Caco-2 (cell line): ENCODE data around the gene HSPA1B. TPM values are rescaled to one million over a fixed set of nuclear protein-coding genes. Genes with fewer than 3 reads are reported as not detected.
"Not testable (repeated sequence)": the region's sequence is repeated elsewhere in the genome, so short reads cannot be mapped to it uniquely, and the experiment has no call there.

ENCODE experiments used
- BruUV-seq: library from RNA; stranded (reverse); fragments of 400-500 nt; replicated peaks from 2 replicates; lab custom pipeline; 2021; lab: Mats Ljungman, UMichigan
- CTCF ChIA-PET: fragments of 300-600 bp; sonication (Branson Sonifier 250); formaldehyde crosslinking; loops from one replicate; lab custom pipeline; 2022; ENCODE audit warnings: antibody characterized with exemption; lab: Charles Lee
- POLR2A ChIA-PET: fragments of 300-600 bp; sonication (Branson Sonifier 250); formaldehyde crosslinking; loops from one replicate; lab custom pipeline; 2022; ENCODE audit warnings: antibody characterized with exemption; lab: Charles Lee
- DNase-seq, 2 experiments: peaks; one replicate each; pipeline versions ENCODE4 v3.0.0 to v3.0.0-alpha.2; 2020 to 2022
- H3K27me3 ChIP-seq: replicated peaks from 2 replicates; pipeline ENCODE4 v1.6.0; 2011; ENCODE audit warnings: low read length; ENCODE audit not compliant: control insufficient read depth, insufficient read depth
- H3K36me3 ChIP-seq: 2 replicates; pipeline ENCODE4 v1.5.1; 2011; ENCODE audit warnings: low read length; ENCODE audit not compliant: control insufficient read depth, insufficient read depth
- H3K4me1 ChIP-seq: fragments of 250-450 bp; sonication (Bioruptor Pico); 2 replicates; pipeline ENCODE4 v1.5.1; 2020; ENCODE audit warnings: mild to moderate bottlenecking
- H3K4me3 ChIP-seq: 2 replicates; pipeline ENCODE4 v1.5.1; 2011; ENCODE audit warnings: low read depth, mild to moderate bottlenecking, control low read depth, low read length
- H3K9me3 ChIP-seq: fragments of 250-450 bp; sonication (Bioruptor Pico); 2 replicates; pipeline ENCODE4 v1.5.1; 2020; ENCODE audit warnings: mild to moderate bottlenecking, moderate library complexity
- H3K27ac Mint-ChIP-seq: one replicate; pipeline ENCODE4 v1.8.0; 2022; ENCODE audit warnings: mixed read lengths; ENCODE audit not compliant: unreplicated experiment
- H3K27me3 Mint-ChIP-seq: one replicate; pipeline ENCODE4 v1.8.0; 2022; ENCODE audit warnings: mixed read lengths; ENCODE audit not compliant: insufficient read depth, unreplicated experiment
- H3K36me3 Mint-ChIP-seq: one replicate; pipeline ENCODE4 v1.8.0; 2022; ENCODE audit warnings: mild to moderate bottlenecking, mixed read lengths; ENCODE audit not compliant: insufficient read depth, unreplicated experiment
- H3K4me1 Mint-ChIP-seq: one replicate; pipeline ENCODE4 v1.8.0; 2022; ENCODE audit warnings: low read depth, mixed read lengths; ENCODE audit not compliant: unreplicated experiment
- H3K4me3 Mint-ChIP-seq: one replicate; pipeline ENCODE4 v1.8.0; 2022; ENCODE audit warnings: mild to moderate bottlenecking, moderate library complexity, mixed read lengths; ENCODE audit not compliant: unreplicated experiment
- H3K9me3 Mint-ChIP-seq: one replicate; pipeline ENCODE4 v1.8.0; 2022; ENCODE audit warnings: mixed read lengths; ENCODE audit not compliant: unreplicated experiment
- CTCF ChIP-seq, 2 experiments: fragments of 200-600 bp in 1 of 2; IDR thresholded peaks; 1 replicate in 1 of 2; 2 replicates in 1 of 2; pipeline versions ENCODE4 v1.5.1 to v1.8.0; 2011 to 2022; ENCODE audit warnings: antibody characterized with exemption in 1 of 2, control low read depth in 1 of 2, inconsistent platforms in 1 of 2, low read depth in 1 of 2, low read length in 1 of 2, mild to moderate bottlenecking in 1 of 2, moderate library complexity in 1 of 2; ENCODE audit not compliant: insufficient read depth in 1 of 2, severe bottlenecking in 1 of 2, unreplicated experiment in 1 of 2
- intact Hi-C: fragments of 100-400 bp; cut with micrococcal nuclease; formaldehyde crosslinking; loops from one replicate; pipeline ENCODE4 v1.10.0; 2022; ENCODE audit not compliant: unreplicated experiment
- total RNA-seq: library from RNA; stranded (reverse); gene quantifications from 2 replicates; pipeline ENCODE4 v1.2.3, GENCODE V29; 2022

HSPA1B gene
- total RNA-seq, 1 experiment from 2014 or later = 99.0 TPM

- ChIA-PET POLR2A (interaction anchor here (0.6 to 1.7 kb wide), 6 partner anchors 8 to 93 kb away, joined by 3 to 11 read pairs (median 4); partner anchors contain the start of genes DDAH2, LSM2 and NEU1), CTCF (interaction anchor here (0.7 to 1.4 kb wide), 4 partner anchors 15 to 130 kb away, joined by 3 to 5 read pairs (median 4); partner anchors contain the start of genes LSM2 and NEU1)
- intact Hi-C loops = loop anchor here (1.0 kb wide), 1 partner anchor 16 kb away; the partner anchor contains the start of gene LSM2
- Mint-ChIP-seq H3K4me3 (peak overlapping the region; percentile 96), H3K9me3 (no peaks in the 10 kb centered on the region), H3K36me3 (peaks cover 41% of the 10 kb centered on the region), H3K4me1 (peaks cover 17% of the 10 kb centered on the region), H3K27me3 (no peaks in the 10 kb centered on the region), H3K27ac (peak overlapping the region; percentile 98)
- no peaks in the 10 kb centered on the region for H3K36me3 ChIP-seq
- BruUV-seq = TSS peak; percentile 56
- peak; percentile 79 to 89 for DNase-seq
- H3K4me3 ChIP-seq = peak overlapping the region; percentile 45
- H3K9me3 ChIP-seq = no peaks in the 10 kb centered on the region
- H3K4me1 ChIP-seq = peaks cover 63% of the 10 kb centered on the region
- TF ChIP-seq CTCF (IDR thresholded peaks at IDR 0.05; ENCODE audit: insufficient read depth in 1 of 2, low read depth in 1 of 2, low read length in 1 of 2, severe bottlenecking in 1 of 2, unreplicated experiment in 1 of 2) = no peak
- H3K27me3 ChIP-seq = no peaks in the 10 kb centered on the region
Observed at GRCh38 chr6:31822036-31822821, 5.3 kb upstream of the HSPA1B start.

- peaks cover 10% of the 10 kb centered on the region for H3K4me1 Mint-ChIP-seq
- peak overlapping the region; percentile 53 for H3K27ac Mint-ChIP-seq
- intact Hi-C loops, H3K27me3 Mint-ChIP-seq, H3K36me3 ChIP-seq, BruUV-seq, H3K9me3 ChIP-seq, H3K27me3 ChIP-seq, DNase-seq, H3K9me3 Mint-ChIP-seq, H3K4me3 ChIP-seq, POLR2A ChIA-PET: not testable (repeated sequence)
- H3K4me1 ChIP-seq = peaks cover 52% of the 10 kb centered on the region
- CTCF ChIA-PET = interaction anchor here (0.6 kb wide), 1 partner anchor 15 kb away, joined by 4 read pairs; no protein-coding TSS in a partner anchor
- H3K4me3 Mint-ChIP-seq = peak overlapping the region; percentile 42
- H3K36me3 Mint-ChIP-seq = peaks cover 36% of the 10 kb centered on the region
Observed at GRCh38 chr6:31823592-31824196, 3.8 kb upstream of the HSPA1B start.

GRCh38 chr6:31825553-31825952 lies 2.0 kb upstream of the HSPA1B start:
- Mint-ChIP-seq H3K36me3 (peaks cover 39% of the 10 kb centered on the region), H3K9me3 (no peaks in the 10 kb centered on the region), H3K27me3 (no peaks in the 10 kb centered on the region), H3K27ac (peak overlapping the region; percentile 92), H3K4me3 (peak overlapping the region; percentile 96), H3K4me1 (peaks cover 10% of the 10 kb centered on the region)
- Histone ChIP-seq H3K36me3 (no peaks in the 10 kb centered on the region), H3K4me1 (peaks cover 39% of the 10 kb centered on the region), H3K4me3 (no peak overlapping the region), H3K27me3 (no peaks in the 10 kb centered on the region), H3K9me3 (no peaks in the 10 kb centered on the region)
- BruUV-seq = no TSS peak
- ChIA-PET POLR2A (interaction anchor here (1.3 to 3.4 kb wide), 2 partner anchors 11 to 19 kb away, joined by 3 to 79 read pairs; partner anchors contain the start of genes HSPA1A, HSPA1L and LSM2), CTCF (interaction anchor here (0.8 kb wide), 1 partner anchor 11 kb away, joined by 3 read pairs; no protein-coding TSS in a partner anchor)
- intact Hi-C loops = loop anchor here (5.0 kb wide), 1 partner anchor 158 kb away; the partner anchor contains the start of genes CSNK2B and LY6G5B
- DNase-seq = no peak
- TF ChIP-seq CTCF (IDR thresholded peaks at IDR 0.05; ENCODE audit: insufficient read depth in 1 of 2, low read depth in 1 of 2, low read length in 1 of 2, severe bottlenecking in 1 of 2, unreplicated experiment in 1 of 2) = no peak
